Heart left ventricle (tissue), 16 donors: ENCODE data around the gene CFAP46. TPM values are rescaled to one million over a fixed set of nuclear protein-coding genes. Genes with fewer than 3 reads are reported as not detected.
"Not testable (repeated sequence)": the region's sequence is repeated elsewhere in the genome, so short reads cannot be mapped to it uniquely, and the experiment has no call there.

Experiments used
- ATAC-seq, 4 donors: fragments of 200-7000 bp; cut with Tn5 transposase; one replicate each; pipeline ENCODE4 v1.9.1; 2020 to 2022; ENCODE audit warnings: moderate library complexity in 4 of 4, mild to moderate bottlenecking in 3 of 4, moderate number of reproducible peaks in 1 of 4
- DNase-seq, 5 donors: peaks; one replicate each; pipeline ENCODE4 v3.0.0-alpha.2; 2020
- H3K27ac ChIP-seq, 12 donors: fragments of 200-600 bp; sonication (generic) in 4 of 12; one replicate each; pipeline versions ENCODE4 v1.5.0 to v1.8.0; 2016 to 2022; ENCODE audit warnings: mild to moderate bottlenecking in 2 of 12
- H3K27me3 ChIP-seq, 9 donors: fragments of 200-600 bp; sonication (generic) in 2 of 9; one replicate each; pipeline versions ENCODE4 v1.5.1 to v1.8.0; 2016 to 2022; ENCODE audit warnings: mild to moderate bottlenecking in 3 of 9
- H3K36me3 ChIP-seq, 9 donors: fragments of 200-600 bp; sonication (generic) in 2 of 9; one replicate each; pipeline versions ENCODE4 v1.5.0 to v1.8.0; 2018 to 2022; ENCODE audit warnings: mild to moderate bottlenecking in 2 of 9
- H3K4me1 ChIP-seq, 12 donors: fragments of 200-600 bp; sonication (generic) in 4 of 12; one replicate each; pipeline versions ENCODE4 v1.5.0 to v1.8.0; 2016 to 2022; ENCODE audit warnings: mild to moderate bottlenecking in 3 of 12
- H3K4me3 ChIP-seq, 12 donors: fragments of 200-600 bp; sonication (generic) in 4 of 12; one replicate each; pipeline versions ENCODE4 v1.5.0 to v1.8.0; 2017 to 2022; ENCODE audit warnings: mild to moderate bottlenecking in 9 of 12, moderate library complexity in 4 of 12
- H3K9me3 ChIP-seq, 12 donors: fragments of 200-600 bp; sonication (generic) in 4 of 12; one replicate each; pipeline versions ENCODE4 v1.5.0 to v1.8.0; 2016 to 2022; ENCODE audit warnings: mild to moderate bottlenecking in 1 of 12
- POLR2A ChIP-seq, 2 donors: fragments of 450-650 bp; IDR thresholded peaks; one replicate each; pipeline ENCODE4 v1.6.1; 2017; ENCODE audit warnings: antibody characterized with exemption in 2 of 2, mild to moderate bottlenecking in 2 of 2, moderate library complexity in 2 of 2
- WGBS, 4 donors: extraction: QIAGEN DNeasy Blood & Tissue Kit in 2 of 4; methylation state at CpG; one replicate each; pipeline versions ENCODE4 v1.1.5 to v1.1.7; 2013 to 2018; 5-methylcytosine and 5-hydroxymethylcytosine counted together
- intact Hi-C, 10 donors: fragments of 100-400 bp; cut with DNase I; formaldehyde crosslinking; loops; one replicate each; pipeline versions ENCODE4 v1.11.1 to v1.14.2; 2022
- polyA plus RNA-seq, 2 donors: library from polyadenylated mRNA; stranded (reverse); fragments of 200-250 nt; gene quantifications; one replicate each; pipeline ENCODE4 v1.2.3, GENCODE V29; 2013
- total RNA-seq, 9 donors: library from RNA; depleted of rRNA in 2 of 9; stranded (reverse); fragments of >200 nt in 2 of 9; fragmentation: NEBNext Ultra II Directional in 3 of 9; extraction: Animal tissue kit (Norgen Biotek cat#: 25700) in 3 of 9; gene quantifications; one replicate each; pipeline versions ENCODE4 v1.1.0 to v1.2.4, GENCODE V29; 2016 to 2023
- TF ChIP-seq, protein P1 (sequence below), 12 donors: fragments of 200-600 bp; sonication (generic) in 4 of 12; IDR thresholded peaks; one replicate each; pipeline versions ENCODE4 v1.5.0 to v1.8.0; 2018 to 2022; ENCODE audit warnings: antibody characterized with exemption in 12 of 12, mild to moderate bottlenecking in 5 of 12
- donor health status: ischemic (EF 13 %, LVEDD 7.1; RV severe dilation, severe dysfunction).
- donor health status: healthy with polysubstance abuse.
- donor health status: DM: no; HTN: yes; CAD: no.
- donor health status: DM: no; HTN: no; CAD: no.
- donor health status: ischemic (EF 25% LVEDD 6.9; RV normal size, moderate dysfunction).
- donor health status: ischemic (EF 25% LVEDD 5.7; RV mildly dilated, moderate dysfunction).
- donor health status: healthy.
- donor health status: DM: yes; HTN: yes; CAD: no.
- donor health status: ischemic (EF 35%, LVEDD 5.7; RV mildly dilated, moderate dysfunction).
- donor health status: nonischemic (EF 11% LVEDD 7.7; RV severe dilation, severe dysfunction).
- donor health status: DM: yes; HTN: yes; CAD: no.
- donor health status: PGD.
- donor health status: ischemic (EF 29% LVEDD 5.4; RV normal size, mild dysfunction).
- donor health status: nonischemic (EF 23%, LVEDD 6.1; RV moderate dilation, normal function).

CFAP46 gene
- total and polyA plus RNA-seq, 11 donors: 0.61 to 1.8 (median 0.95) TPM

DNA sequence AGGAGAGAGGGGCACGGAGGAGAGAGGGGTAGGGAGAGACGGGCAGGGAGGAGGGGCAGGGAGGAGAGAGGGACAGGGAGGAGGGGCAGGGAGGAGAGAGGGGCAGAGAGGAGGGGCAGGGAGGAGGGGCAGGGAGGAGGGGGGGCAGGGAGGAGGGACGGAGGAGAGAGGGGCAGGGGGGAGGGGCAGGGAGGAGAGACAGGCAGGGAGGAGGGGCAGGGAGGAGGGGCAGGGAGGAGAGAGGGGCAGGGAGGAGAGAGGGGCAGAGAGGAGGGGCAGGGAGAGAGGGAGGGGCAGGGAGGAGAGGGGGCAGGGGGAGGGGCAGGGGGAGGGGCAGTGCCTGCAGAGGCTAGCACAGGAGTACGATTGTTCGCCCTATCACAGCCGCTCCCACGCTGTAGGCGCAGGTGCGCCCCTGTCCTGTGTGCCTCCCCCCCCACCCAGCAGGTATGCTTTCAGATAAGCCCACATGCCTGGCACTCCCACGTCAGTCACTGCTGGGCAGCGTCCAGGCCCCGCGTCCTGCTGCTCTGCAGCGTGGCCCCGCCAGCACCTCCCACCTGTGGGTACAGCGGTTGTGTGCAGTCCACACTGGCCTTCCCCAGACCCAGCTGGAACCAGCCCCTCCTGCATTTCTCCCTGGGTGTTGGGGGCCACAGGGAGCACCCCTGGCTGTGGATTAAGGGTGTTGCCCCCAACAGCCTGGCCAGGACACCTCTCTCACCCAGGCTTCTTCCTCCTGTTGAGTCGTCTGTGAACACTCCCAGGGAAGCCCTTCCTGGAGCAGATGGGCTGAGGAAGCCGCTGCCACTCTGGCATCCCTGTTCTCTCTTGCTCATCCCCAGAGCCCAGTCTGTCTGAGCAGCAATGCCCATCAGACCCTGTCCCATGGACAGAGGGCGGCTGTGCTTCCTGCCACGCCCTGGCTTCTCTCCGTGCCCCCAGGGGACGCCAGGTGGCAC, 167.2 kb downstream of the CFAP46 start:
- intact Hi-C loops: no loop called here
- H3K4me1 ChIP-seq: no peaks in the 10 kb centered on the region
- H3K4me3 ChIP-seq: no peak overlapping the region
- ATAC-seq (peak in 3 of 4 donors; percentile 16 to 37 (median 33)), DNase-seq (no peak)
- H3K27me3 ChIP-seq: no peaks in the 10 kb centered on the region
- H3K36me3 ChIP-seq: peaks cover 0 to 47% (median 34%) of the 10 kb centered on the region in 9 donors
- no peak overlapping the region for H3K27ac ChIP-seq
- no peak for TF ChIP-seq POLR2A (IDR thresholded peaks at IDR 0.05)
- TF ChIP-seq, protein P1, sequence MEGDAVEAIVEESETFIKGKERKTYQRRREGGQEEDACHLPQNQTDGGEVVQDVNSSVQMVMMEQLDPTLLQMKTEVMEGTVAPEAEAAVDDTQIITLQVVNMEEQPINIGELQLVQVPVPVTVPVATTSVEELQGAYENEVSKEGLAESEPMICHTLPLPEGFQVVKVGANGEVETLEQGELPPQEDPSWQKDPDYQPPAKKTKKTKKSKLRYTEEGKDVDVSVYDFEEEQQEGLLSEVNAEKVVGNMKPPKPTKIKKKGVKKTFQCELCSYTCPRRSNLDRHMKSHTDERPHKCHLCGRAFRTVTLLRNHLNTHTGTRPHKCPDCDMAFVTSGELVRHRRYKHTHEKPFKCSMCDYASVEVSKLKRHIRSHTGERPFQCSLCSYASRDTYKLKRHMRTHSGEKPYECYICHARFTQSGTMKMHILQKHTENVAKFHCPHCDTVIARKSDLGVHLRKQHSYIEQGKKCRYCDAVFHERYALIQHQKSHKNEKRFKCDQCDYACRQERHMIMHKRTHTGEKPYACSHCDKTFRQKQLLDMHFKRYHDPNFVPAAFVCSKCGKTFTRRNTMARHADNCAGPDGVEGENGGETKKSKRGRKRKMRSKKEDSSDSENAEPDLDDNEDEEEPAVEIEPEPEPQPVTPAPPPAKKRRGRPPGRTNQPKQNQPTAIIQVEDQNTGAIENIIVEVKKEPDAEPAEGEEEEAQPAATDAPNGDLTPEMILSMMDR (IDR thresholded peaks at IDR 0.05): no peak
- WGBS, 4 donors: 71 to 81% (median 74%) methylated on average over 12 to 22 of the region's 22 CpGs
- H3K9me3 ChIP-seq: no peaks in the 10 kb centered on the region

DNA sequence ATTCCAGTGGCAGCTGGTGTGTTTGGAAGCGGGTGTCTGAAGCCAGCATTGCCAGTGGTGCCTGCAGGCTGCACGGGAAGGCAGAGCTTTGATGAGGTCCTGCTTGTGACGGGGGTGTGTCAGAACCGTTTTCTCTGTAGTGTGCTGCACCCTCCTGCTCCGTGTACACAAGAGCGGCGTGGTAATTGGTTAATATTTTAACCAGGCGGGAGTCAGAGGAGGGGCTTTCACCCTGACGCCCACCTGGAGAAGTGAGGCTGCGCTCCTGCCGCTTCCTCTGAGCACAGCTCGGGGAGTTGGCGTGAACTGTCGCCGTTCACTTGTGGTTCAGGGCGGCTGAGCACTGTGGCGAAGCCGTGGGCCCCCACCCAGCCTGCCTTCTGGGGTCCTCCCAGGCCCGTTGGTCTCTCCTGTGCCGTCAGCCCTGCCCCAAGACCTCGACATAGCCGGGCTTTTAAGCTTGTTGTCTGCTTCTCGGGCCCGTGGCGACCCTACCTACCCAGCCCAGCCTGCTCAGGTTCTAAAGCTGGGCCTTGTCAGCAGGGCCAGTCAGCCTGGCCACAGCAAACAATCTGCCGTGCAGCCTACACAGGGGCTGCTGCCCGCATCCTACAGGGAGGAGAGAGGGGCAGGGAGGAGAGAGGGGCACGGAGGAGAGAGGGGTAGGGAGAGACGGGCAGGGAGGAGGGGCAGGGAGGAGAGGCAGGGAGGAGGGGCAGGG, 168.0 kb downstream of the CFAP46 start:
- Histone ChIP-seq H3K36me3 (peaks cover 0 to 41% (median 30%) of the 10 kb centered on the region in 9 donors), H3K9me3 (no peaks in the 10 kb centered on the region), H3K4me3 (no peak overlapping the region), H3K27me3 (no peaks in the 10 kb centered on the region), H3K27ac (no peak overlapping the region), H3K4me1 (no peaks in the 10 kb centered on the region)
- intact Hi-C loops: no loop called here
- no peak for TF ChIP-seq POLR2A (IDR thresholded peaks at IDR 0.05)
- TF ChIP-seq, protein P1 (IDR thresholded peaks at IDR 0.05): no peak
- WGBS, 4 donors: 85 to 91% (median 88%) methylated on average over 25 to 29 of the region's 29 CpGs
- ATAC-seq (no peak), DNase-seq (no peak)

DNA sequence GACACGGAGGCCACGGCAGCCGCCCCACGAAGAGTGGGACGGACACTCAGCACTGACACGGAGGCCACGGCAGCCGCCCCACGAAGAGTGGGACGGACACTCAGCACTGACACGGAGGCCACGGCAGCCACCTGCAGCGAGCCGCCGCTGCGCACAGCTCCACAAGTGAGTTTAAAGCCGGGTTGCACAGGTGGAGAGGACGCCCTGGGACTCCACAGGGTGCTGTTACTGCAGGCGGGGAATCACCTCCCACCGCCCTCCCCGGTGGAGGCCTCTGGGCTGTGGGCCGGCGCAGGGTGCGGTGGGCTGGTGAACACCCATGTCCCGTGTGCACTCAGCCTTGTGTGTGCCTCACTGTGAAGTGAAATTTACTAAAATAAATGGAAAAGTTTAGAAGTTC, 169.6 kb downstream of the CFAP46 start:
- ATAC-seq, H3K27ac ChIP-seq, intact Hi-C loops, H3K27me3 ChIP-seq, H3K4me1 ChIP-seq, H3K9me3 ChIP-seq, H3K4me3 ChIP-seq, DNase-seq: not testable (repeated sequence)
- 94 to 100% (median 98%) methylated on average over 6 to 21 of the region's 25 CpGs for WGBS, 4 donors
- H3K36me3 ChIP-seq: peaks cover 0 to 42% (median 17%) of the 10 kb centered on the region in 9 donors

DNA sequence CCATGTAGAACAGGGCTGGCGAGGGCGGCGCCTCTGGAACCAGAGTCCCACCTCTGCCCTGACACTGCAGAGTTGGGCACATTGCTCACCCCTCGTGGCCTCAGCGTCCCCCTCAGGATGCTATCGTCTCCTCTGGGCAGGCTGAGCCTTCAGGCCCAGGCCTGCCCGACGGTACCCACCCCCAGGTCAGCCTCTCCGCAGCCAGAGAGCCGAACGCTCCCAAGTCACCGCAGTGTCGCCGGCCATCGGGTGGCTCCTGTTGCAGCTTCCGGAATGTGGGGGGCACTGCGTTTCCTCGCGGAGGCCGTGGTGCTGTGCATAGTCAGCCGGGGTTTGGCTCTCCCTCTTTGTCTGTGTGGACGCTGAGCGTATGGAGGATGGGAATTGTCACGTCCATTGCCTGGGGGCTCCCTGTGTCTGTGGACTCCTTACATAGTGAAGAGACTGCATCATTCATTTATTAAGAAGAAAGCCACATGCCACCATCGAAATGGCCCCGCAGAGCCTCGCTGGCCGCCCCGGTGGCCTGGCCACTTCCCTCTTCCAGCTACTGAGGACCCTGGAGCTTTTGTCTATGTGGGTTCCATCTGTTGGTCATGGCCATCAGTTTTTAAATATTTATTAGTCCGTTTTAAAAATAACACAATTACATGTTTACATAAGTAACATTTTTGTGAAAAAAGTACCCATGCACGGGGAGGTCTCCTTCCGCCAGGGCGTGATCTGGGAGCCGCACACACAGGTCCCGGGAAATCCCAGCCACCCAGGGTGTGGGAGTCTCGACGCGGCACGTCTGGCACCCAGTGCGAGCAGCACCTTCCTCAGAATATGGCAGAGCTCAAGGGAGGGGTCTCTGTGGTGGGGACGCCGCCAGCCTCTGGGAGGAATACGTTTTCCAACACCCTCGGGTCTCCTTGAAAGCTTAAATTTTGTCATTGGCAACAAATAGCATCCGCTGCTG, 172.0 kb downstream of the CFAP46 start:
- no peaks in the 10 kb centered on the region for H3K9me3 ChIP-seq
- H3K4me1 ChIP-seq: no peaks in the 10 kb centered on the region
- H3K36me3 ChIP-seq: peaks cover 0 to 34% (median 21%) of the 10 kb centered on the region in 9 donors
- intact Hi-C loops: no loop called here
- H3K4me3 ChIP-seq: no peak overlapping the region
- no peaks in the 10 kb centered on the region for H3K27me3 ChIP-seq
- DNase-seq (no peak), ATAC-seq (no peak)
- no peak overlapping the region for H3K27ac ChIP-seq
- TF ChIP-seq POLR2A (IDR thresholded peaks at IDR 0.05): no peak
- TF ChIP-seq, protein P1 (IDR thresholded peaks at IDR 0.05): no peak
- WGBS, 4 donors: 95 to 97% (median 97%) methylated on average over 35 to 45 of the region's 45 CpGs
